ENCODE results near the gene C1QTNF12.

Gene C1QTNF12

GRCh38 chr1:1207571-1207892, 39.0 kb downstream of the C1QTNF12 start:
- no peak for TF ChIP-seq TEAD4 (IDR thresholded peaks at IDR 0.05)
- TF ChIP-seq TCF12 (IDR thresholded peaks at IDR 0.05; ENCODE audit: low read depth): no peak
- TF ChIP-seq CREB1 (IDR thresholded peaks at IDR 0.05; ENCODE audit: low read depth): no peak
- TF ChIP-seq YY1 (IDR thresholded peaks at IDR 0.05; ENCODE audit: low read depth): no peak
- no peak for TF ChIP-seq REST (IDR thresholded peaks at IDR 0.05; ENCODE audit: low read depth)
- TF ChIP-seq EGR1 (IDR thresholded peaks at IDR 0.05): no peak
- TF ChIP-seq USF1 (IDR thresholded peaks at IDR 0.05): no peak
- TF ChIP-seq CEBPB (IDR thresholded peaks at IDR 0.05): no peak
- no peak for TF ChIP-seq EP300 (IDR thresholded peaks at IDR 0.05; ENCODE audit: borderline replicate concordance)

- no peak for TF ChIP-seq REST (IDR thresholded peaks at IDR 0.05; ENCODE audit: low read depth)
These were observed 39.5 kb downstream of the C1QTNF12 start for GRCh38 chr1:1206966-1207531.

GRCh38 chr1:1206376-1206965, 40.1 kb downstream of the C1QTNF12 start, which contains the start of gene TNFRSF18:
Gene TNFRSF18, minus strand, starts transcription at chr1:1206592. Its CDS starts 21 bp downstream, at chr1:1206571.
- TF ChIP-seq YY1 (IDR thresholded peaks at IDR 0.05; ENCODE audit: low read depth) (no peak), EP300 (IDR thresholded peaks at IDR 0.05; ENCODE audit: borderline replicate concordance) (peak; percentile 56; the same call in 1 of the 2 replicates), REST (IDR thresholded peaks at IDR 0.05; ENCODE audit: low read depth) (no peak), EGR1 (IDR thresholded peaks at IDR 0.05) (no peak), TCF12 (IDR thresholded peaks at IDR 0.05; ENCODE audit: low read depth) (peak; percentile 32; the same call in 1 of the 2 replicates), ZBTB7A (IDR thresholded peaks at IDR 0.05; ENCODE audit: low read depth) (peak; percentile 91), TEAD4 (IDR thresholded peaks at IDR 0.05) (no peak), FOXM1 (IDR thresholded peaks at IDR 0.05; ENCODE audit: borderline replicate concordance, low read depth) (no peak), NFIC (IDR thresholded peaks at IDR 0.05) (no peak), USF1 (IDR thresholded peaks at IDR 0.05) (no peak), CEBPB (IDR thresholded peaks at IDR 0.05) (no peak), CREB1 (IDR thresholded peaks at IDR 0.05; ENCODE audit: low read depth) (no peak), MAX (IDR thresholded peaks at IDR 0.05) (no peak; the same call in none of the 2 replicates), RAD21 (IDR thresholded peaks at IDR 0.05; ENCODE audit: low read depth) (no peak; the same call in 1 of the 2 replicates)

- TF ChIP-seq FOXM1 (IDR thresholded peaks at IDR 0.05; ENCODE audit: borderline replicate concordance, low read depth) (no peak), NFIC (IDR thresholded peaks at IDR 0.05) (no peak), CREB1 (IDR thresholded peaks at IDR 0.05; ENCODE audit: low read depth) (no peak)
These were observed 40.6 kb downstream of the C1QTNF12 start for GRCh38 chr1:1205769-1206375.
